WTC11 (cell line): ENCODE measurements around the gene WTIP. TPM values are rescaled to one million over a fixed set of nuclear protein-coding genes. Genes with fewer than 3 reads are reported as not detected.

Experiments used
- ATAC-seq: fragments of 200-7000 bp; cut with Tn5 transposase; 2 replicates; pipeline ENCODE4 v1.10.0; 2021; ENCODE audit warnings: mild to moderate bottlenecking, moderate library complexity
- CTCF ChIA-PET: fragments of 300-600 bp; sonication (Branson Sonifier 250); formaldehyde crosslinking; loops from one replicate; lab custom pipeline; 2021; ENCODE audit warnings: antibody characterized with exemption; lab: Charles Lee
- POLR2A ChIA-PET: fragments of 350-600 bp; sonication (Branson Sonifier 250); formaldehyde crosslinking; loops from one replicate; lab custom pipeline; 2021; ENCODE audit warnings: antibody characterized with exemption; lab: Charles Lee
- DNase-seq: peaks from one replicate; pipeline ENCODE4 v3.0.0; 2021; ENCODE audit warnings: low spot score
- H3K27ac Mint-ChIP-seq: 2 replicates; pipeline ENCODE4 v1.8.0; 2021; ENCODE audit warnings: mixed read lengths
- H3K27me3 Mint-ChIP-seq: 2 replicates; pipeline ENCODE4 v1.8.0; 2021; ENCODE audit warnings: low read depth, mild to moderate bottlenecking, moderate library complexity, mixed read lengths
- H3K36me3 Mint-ChIP-seq: 2 replicates; pipeline ENCODE4 v1.8.0; 2021; ENCODE audit warnings: mixed read lengths
- H3K4me1 Mint-ChIP-seq: 2 replicates; pipeline ENCODE4 v1.8.0; 2022; ENCODE audit warnings: mixed read lengths
- H3K4me3 Mint-ChIP-seq: 2 replicates; pipeline ENCODE4 v1.8.0; 2021; ENCODE audit warnings: mild to moderate bottlenecking, moderate library complexity, mixed read lengths
- H3K9me3 Mint-ChIP-seq: 2 replicates; pipeline ENCODE4 v1.8.0; 2021; ENCODE audit warnings: mixed read lengths
- AFF4 ChIP-seq: sonication (generic); formaldehyde crosslinking; IDR thresholded peaks from 2 replicates; pipeline ENCODE4 v1.8.1; 2023; ENCODE audit warnings: mild to moderate bottlenecking, missing genetic modification reagents, borderline replicate concordance
- CDX4 ChIP-seq: fragments of 250-450 bp; sonication (Bioruptor Pico); IDR thresholded peaks from 2 replicates; pipeline ENCODE4 v1.9.0; 2021; ENCODE audit warnings: moderate library complexity, mild to moderate bottlenecking, inconsistent platforms, borderline replicate concordance
- E2F5 ChIP-seq: sonication (generic); formaldehyde crosslinking; IDR thresholded peaks from 2 replicates; pipeline ENCODE4 v1.8.1; 2022; ENCODE audit warnings: mild to moderate bottlenecking, moderate library complexity, missing genetic modification reagents
- ELF4 ChIP-seq: sonication (generic); formaldehyde crosslinking; IDR thresholded peaks from 2 replicates; pipeline ENCODE4 v1.8.1; 2022; ENCODE audit warnings: low read depth, mild to moderate bottlenecking, moderate library complexity, missing genetic modification reagents
- NFE2L1 ChIP-seq: sonication (generic); formaldehyde crosslinking; IDR thresholded peaks from 2 replicates; pipeline ENCODE4 v1.8.1; 2023; ENCODE audit warnings: missing genetic modification reagents
- NR1H2 ChIP-seq: sonication (generic); formaldehyde crosslinking; IDR thresholded peaks from 2 replicates; pipeline ENCODE4 v1.9.0; 2021; ENCODE audit warnings: mild to moderate bottlenecking, moderate library complexity, missing genetic modification reagents
- TEAD1 ChIP-seq: sonication (generic); formaldehyde crosslinking; IDR thresholded peaks from 2 replicates; pipeline ENCODE4 v1.8.0; 2022; ENCODE audit warnings: mild to moderate bottlenecking, missing genetic modification reagents
- TP53 ChIP-seq: sonication (generic); formaldehyde crosslinking; IDR thresholded peaks from 2 replicates; pipeline ENCODE4 v1.8.1; 2023; ENCODE audit warnings: mild to moderate bottlenecking, missing genetic modification reagents
- ZNF121 ChIP-seq: sonication (generic); formaldehyde crosslinking; IDR thresholded peaks from 2 replicates; pipeline ENCODE4 v1.8.0; 2023; ENCODE audit warnings: missing genetic modification reagents
- total RNA-seq: library from RNA; stranded (reverse); gene quantifications from 3 replicates; pipeline ENCODE4 v1.2.3, GENCODE V29; 2021
- TF ChIP-seq, protein P1 (sequence below): sonication (generic); formaldehyde crosslinking; IDR thresholded peaks from 2 replicates; pipeline ENCODE4 v1.8.1; 2023; ENCODE audit warnings: mild to moderate bottlenecking, missing genetic modification reagents, moderate library complexity
- TF ChIP-seq, protein P2 (sequence below): sonication (generic); formaldehyde crosslinking; IDR thresholded peaks from 2 replicates; pipeline ENCODE4 v1.8.1; 2023; ENCODE audit warnings: mild to moderate bottlenecking, missing genetic modification reagents
- TF ChIP-seq, protein P3 (sequence below): sonication (generic); formaldehyde crosslinking; IDR thresholded peaks from 2 replicates; pipeline ENCODE4 v1.8.1; 2023; ENCODE audit warnings: mild to moderate bottlenecking, missing genetic modification reagents, moderate library complexity
- TF ChIP-seq, protein P4 (sequence below): fragments of 250-450 bp; sonication (Bioruptor Pico); IDR thresholded peaks from 2 replicates; pipeline ENCODE4 v1.9.0; 2021; ENCODE audit warnings: mild to moderate bottlenecking
- TF ChIP-seq, protein P5 (sequence below): fragments of 250-450 bp; sonication (Bioruptor Pico); IDR thresholded peaks from 2 replicates; pipeline ENCODE4 v1.9.0; 2021; ENCODE audit warnings: mild to moderate bottlenecking, borderline replicate concordance

Gene WTIP
- total RNA-seq, 1 experiment from 2014 or later: 14.3 TPM

- TF ChIP-seq AFF4 (CRISPR knock-in tag) (no peak), NFE2L1 (CRISPR knock-in tag) (no peak), E2F5 (CRISPR knock-in tag) (no peak), CDX4 (CRISPR knock-in tag) (no peak), ZNF121 (CRISPR knock-in tag) (no peak)
- TF ChIP-seq, protein P1, sequence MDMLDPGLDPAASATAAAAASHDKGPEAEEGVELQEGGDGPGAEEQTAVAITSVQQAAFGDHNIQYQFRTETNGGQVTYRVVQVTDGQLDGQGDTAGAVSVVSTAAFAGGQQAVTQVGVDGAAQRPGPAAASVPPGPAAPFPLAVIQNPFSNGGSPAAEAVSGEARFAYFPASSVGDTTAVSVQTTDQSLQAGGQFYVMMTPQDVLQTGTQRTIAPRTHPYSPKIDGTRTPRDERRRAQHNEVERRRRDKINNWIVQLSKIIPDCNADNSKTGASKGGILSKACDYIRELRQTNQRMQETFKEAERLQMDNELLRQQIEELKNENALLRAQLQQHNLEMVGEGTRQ (CRISPR knock-in tag): no peak
- TF ChIP-seq, protein P2, sequence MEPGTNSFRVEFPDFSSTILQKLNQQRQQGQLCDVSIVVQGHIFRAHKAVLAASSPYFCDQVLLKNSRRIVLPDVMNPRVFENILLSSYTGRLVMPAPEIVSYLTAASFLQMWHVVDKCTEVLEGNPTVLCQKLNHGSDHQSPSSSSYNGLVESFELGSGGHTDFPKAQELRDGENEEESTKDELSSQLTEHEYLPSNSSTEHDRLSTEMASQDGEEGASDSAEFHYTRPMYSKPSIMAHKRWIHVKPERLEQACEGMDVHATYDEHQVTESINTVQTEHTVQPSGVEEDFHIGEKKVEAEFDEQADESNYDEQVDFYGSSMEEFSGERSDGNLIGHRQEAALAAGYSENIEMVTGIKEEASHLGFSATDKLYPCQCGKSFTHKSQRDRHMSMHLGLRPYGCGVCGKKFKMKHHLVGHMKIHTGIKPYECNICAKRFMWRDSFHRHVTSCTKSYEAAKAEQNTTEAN (CRISPR knock-in tag): no peak
These were observed 19.1 kb downstream of the WTIP start (continued) for GRCh38 chr19:34500656-34501120.

- H3K27ac Mint-ChIP-seq: no peak overlapping the region
- ChIA-PET POLR2A (interaction anchor here (0.7 to 2.1 kb wide), 2 partner anchors 20 to 215 kb away, joined by 3 to 11 read pairs; partner anchors contain the start of gene WTIP), CTCF (interaction anchor here (0.7 to 2.8 kb wide), 7 partner anchors 19 to 526 kb away, joined by 3 to 28 read pairs (median 4); partner anchors contain the start of gene WTIP)
- no peaks in the 10 kb centered on the region for H3K9me3 Mint-ChIP-seq
- no peaks in the 10 kb centered on the region for H3K27me3 Mint-ChIP-seq
- H3K4me1 Mint-ChIP-seq: peaks cover 12% of the 10 kb centered on the region
- peak; percentile 97 for DNase-seq
- ATAC-seq: peak; percentile 86
- no peak overlapping the region for H3K4me3 Mint-ChIP-seq
- H3K36me3 Mint-ChIP-seq: peaks cover 8% of the 10 kb centered on the region; the same call in 1 of the 2 replicates
- no peak for TF ChIP-seq ELF4 (CRISPR knock-in tag)
- no peak for TF ChIP-seq NR1H2
- TF ChIP-seq, protein P3, sequence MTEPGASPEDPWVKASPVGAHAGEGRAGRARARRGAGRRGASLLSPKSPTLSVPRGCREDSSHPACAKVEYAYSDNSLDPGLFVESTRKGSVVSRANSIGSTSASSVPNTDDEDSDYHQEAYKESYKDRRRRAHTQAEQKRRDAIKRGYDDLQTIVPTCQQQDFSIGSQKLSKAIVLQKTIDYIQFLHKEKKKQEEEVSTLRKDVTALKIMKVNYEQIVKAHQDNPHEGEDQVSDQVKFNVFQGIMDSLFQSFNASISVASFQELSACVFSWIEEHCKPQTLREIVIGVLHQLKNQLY (CRISPR knock-in tag): no peak
- TF ChIP-seq, protein P2 (CRISPR knock-in tag): 0 out of 2 replicates have a peak, but pooled peaks have one; percentile 41
- TF ChIP-seq TP53 (CRISPR knock-in tag): no peak
- TF ChIP-seq, protein P4, sequence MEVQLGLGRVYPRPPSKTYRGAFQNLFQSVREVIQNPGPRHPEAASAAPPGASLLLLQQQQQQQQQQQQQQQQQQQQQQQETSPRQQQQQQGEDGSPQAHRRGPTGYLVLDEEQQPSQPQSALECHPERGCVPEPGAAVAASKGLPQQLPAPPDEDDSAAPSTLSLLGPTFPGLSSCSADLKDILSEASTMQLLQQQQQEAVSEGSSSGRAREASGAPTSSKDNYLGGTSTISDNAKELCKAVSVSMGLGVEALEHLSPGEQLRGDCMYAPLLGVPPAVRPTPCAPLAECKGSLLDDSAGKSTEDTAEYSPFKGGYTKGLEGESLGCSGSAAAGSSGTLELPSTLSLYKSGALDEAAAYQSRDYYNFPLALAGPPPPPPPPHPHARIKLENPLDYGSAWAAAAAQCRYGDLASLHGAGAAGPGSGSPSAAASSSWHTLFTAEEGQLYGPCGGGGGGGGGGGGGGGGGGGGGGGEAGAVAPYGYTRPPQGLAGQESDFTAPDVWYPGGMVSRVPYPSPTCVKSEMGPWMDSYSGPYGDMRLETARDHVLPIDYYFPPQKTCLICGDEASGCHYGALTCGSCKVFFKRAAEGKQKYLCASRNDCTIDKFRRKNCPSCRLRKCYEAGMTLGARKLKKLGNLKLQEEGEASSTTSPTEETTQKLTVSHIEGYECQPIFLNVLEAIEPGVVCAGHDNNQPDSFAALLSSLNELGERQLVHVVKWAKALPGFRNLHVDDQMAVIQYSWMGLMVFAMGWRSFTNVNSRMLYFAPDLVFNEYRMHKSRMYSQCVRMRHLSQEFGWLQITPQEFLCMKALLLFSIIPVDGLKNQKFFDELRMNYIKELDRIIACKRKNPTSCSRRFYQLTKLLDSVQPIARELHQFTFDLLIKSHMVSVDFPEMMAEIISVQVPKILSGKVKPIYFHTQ: no peak
- TF ChIP-seq, protein P5, sequence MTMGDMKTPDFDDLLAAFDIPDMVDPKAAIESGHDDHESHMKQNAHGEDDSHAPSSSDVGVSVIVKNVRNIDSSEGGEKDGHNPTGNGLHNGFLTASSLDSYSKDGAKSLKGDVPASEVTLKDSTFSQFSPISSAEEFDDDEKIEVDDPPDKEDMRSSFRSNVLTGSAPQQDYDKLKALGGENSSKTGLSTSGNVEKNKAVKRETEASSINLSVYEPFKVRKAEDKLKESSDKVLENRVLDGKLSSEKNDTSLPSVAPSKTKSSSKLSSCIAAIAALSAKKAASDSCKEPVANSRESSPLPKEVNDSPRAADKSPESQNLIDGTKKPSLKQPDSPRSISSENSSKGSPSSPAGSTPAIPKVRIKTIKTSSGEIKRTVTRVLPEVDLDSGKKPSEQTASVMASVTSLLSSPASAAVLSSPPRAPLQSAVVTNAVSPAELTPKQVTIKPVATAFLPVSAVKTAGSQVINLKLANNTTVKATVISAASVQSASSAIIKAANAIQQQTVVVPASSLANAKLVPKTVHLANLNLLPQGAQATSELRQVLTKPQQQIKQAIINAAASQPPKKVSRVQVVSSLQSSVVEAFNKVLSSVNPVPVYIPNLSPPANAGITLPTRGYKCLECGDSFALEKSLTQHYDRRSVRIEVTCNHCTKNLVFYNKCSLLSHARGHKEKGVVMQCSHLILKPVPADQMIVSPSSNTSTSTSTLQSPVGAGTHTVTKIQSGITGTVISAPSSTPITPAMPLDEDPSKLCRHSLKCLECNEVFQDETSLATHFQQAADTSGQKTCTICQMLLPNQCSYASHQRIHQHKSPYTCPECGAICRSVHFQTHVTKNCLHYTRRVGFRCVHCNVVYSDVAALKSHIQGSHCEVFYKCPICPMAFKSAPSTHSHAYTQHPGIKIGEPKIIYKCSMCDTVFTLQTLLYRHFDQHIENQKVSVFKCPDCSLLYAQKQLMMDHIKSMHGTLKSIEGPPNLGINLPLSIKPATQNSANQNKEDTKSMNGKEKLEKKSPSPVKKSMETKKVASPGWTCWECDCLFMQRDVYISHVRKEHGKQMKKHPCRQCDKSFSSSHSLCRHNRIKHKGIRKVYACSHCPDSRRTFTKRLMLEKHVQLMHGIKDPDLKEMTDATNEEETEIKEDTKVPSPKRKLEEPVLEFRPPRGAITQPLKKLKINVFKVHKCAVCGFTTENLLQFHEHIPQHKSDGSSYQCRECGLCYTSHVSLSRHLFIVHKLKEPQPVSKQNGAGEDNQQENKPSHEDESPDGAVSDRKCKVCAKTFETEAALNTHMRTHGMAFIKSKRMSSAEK: no peak
- TF ChIP-seq TEAD1 (CRISPR knock-in tag): no peak
These were observed 20.1 kb downstream of the WTIP start for GRCh38 chr19:34501339-34502320.
